Measurements from ENCODE around the gene RASD2.

RASD2 gene

GRCh38 chr22:35525687-35526332 lies 14.8 kb upstream of the RASD2 start:
- Histone ChIP-seq H3K27me3 (ENCODE audit: low read depth, low read length) (peaks cover 31% of the 10 kb centered on the region), H3K27ac (ENCODE audit: low read length) (no peak overlapping the region), H3K36me3 (replicated peaks; ENCODE audit: low read depth, low read length) (no peaks in the 10 kb centered on the region), H3K79me2 (ENCODE audit: low read length) (no peaks in the 10 kb centered on the region), H3K9me3 (ENCODE audit: insufficient read depth, low read length) (no peaks in the 10 kb centered on the region), H4K20me1 (ENCODE audit: insufficient read depth, low read length) (no peaks in the 10 kb centered on the region), H2AFZ (ENCODE audit: low read depth, low read length) (no peak overlapping the region), H3K4me2 (ENCODE audit: low read length) (no peak overlapping the region), H3K4me1 (ENCODE audit: low read length) (peaks cover 9% of the 10 kb centered on the region), H3K9ac (ENCODE audit: low read length) (no peak overlapping the region), H3K4me3 (ENCODE audit: low read length) (no peak overlapping the region)
- TF ChIP-seq EZH2phosphoT487 (IDR thresholded peaks at IDR 0.05; ENCODE audit: low read depth) (no peak), CTCF (IDR thresholded peaks at IDR 0.05; ENCODE audit: low read depth, low read length) (no peak)

DNA sequence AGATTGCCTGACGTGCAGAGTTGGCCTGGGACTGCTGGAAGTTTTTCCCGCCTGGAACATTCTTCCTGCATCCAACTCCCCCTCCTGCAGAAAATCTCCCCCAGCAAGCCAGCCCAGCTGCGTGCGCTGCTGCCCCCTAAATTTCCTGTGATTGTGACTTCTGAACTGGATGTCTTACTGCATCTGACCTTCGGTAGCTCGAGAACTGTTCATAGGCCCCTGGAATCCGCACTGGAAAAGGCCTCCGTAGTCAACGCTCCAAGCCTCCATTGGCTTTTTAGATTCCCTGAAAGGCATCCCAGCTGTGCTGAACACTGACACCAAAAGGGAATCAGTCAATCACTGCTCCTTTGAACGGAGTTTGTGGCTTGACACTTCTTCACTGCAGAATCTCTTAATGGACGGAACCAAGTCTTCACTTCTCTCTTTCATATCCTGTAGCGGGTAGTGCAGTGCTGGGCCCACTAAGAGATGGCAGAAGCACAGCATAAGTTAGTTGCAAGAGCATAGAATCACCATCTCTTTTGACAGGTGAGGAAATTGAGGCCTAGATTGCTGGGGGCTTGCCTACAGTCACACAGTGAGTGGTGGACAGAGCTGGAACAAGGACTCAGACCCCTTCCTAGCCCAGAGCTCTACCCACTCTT lies 14.2 kb upstream of the RASD2 start:
- TF ChIP-seq EZH2phosphoT487 (IDR thresholded peaks at IDR 0.05; ENCODE audit: low read depth), result no peak
- no peak for TF ChIP-seq CTCF (IDR thresholded peaks at IDR 0.05; ENCODE audit: low read depth, low read length)
- Histone ChIP-seq H3K9me3 (ENCODE audit: insufficient read depth, low read length) (no peaks in the 10 kb centered on the region), H3K79me2 (ENCODE audit: low read length) (no peaks in the 10 kb centered on the region), H3K9ac (ENCODE audit: low read length) (no peak overlapping the region), H3K36me3 (replicated peaks; ENCODE audit: low read depth, low read length) (no peaks in the 10 kb centered on the region), H4K20me1 (ENCODE audit: insufficient read depth, low read length) (no peaks in the 10 kb centered on the region), H3K4me1 (ENCODE audit: low read length) (peaks cover 9% of the 10 kb centered on the region), H3K27me3 (ENCODE audit: low read depth, low read length) (peaks cover 25% of the 10 kb centered on the region), H3K4me2 (ENCODE audit: low read length) (no peak overlapping the region), H2AFZ (ENCODE audit: low read depth, low read length) (no peak overlapping the region), H3K4me3 (ENCODE audit: low read length) (no peak overlapping the region), H3K27ac (ENCODE audit: low read length) (no peak overlapping the region)

- no peak overlapping the region for H3K4me2 ChIP-seq (ENCODE audit: low read length)
- no peaks in the 10 kb centered on the region for H3K9me3 ChIP-seq (ENCODE audit: insufficient read depth, low read length)
- no peaks in the 10 kb centered on the region for H3K36me3 ChIP-seq (replicated peaks; ENCODE audit: low read depth, low read length)
- H3K79me2 ChIP-seq (ENCODE audit: low read length), result no peaks in the 10 kb centered on the region
- no peak overlapping the region for H2AFZ ChIP-seq (ENCODE audit: low read depth, low read length)
- peaks cover 3% of the 10 kb centered on the region for H3K27me3 ChIP-seq (ENCODE audit: low read depth, low read length)
- no peak overlapping the region for H3K4me3 ChIP-seq (ENCODE audit: low read length)
- no peak overlapping the region for H3K27ac ChIP-seq (ENCODE audit: low read length)
- TF ChIP-seq CTCF (IDR thresholded peaks at IDR 0.05; ENCODE audit: low read depth, low read length), result no peak
- no peak for TF ChIP-seq EZH2phosphoT487 (IDR thresholded peaks at IDR 0.05; ENCODE audit: low read depth)
- H4K20me1 ChIP-seq (ENCODE audit: insufficient read depth, low read length), result no peaks in the 10 kb centered on the region
- H3K4me1 ChIP-seq (ENCODE audit: low read length), result peaks cover 2% of the 10 kb centered on the region; the same call in 1 of the 2 replicates
- no peak overlapping the region for H3K9ac ChIP-seq (ENCODE audit: low read length)
Measured at GRCh38 chr22:35528927-35529326, 11.7 kb upstream of the RASD2 start.

DNA sequence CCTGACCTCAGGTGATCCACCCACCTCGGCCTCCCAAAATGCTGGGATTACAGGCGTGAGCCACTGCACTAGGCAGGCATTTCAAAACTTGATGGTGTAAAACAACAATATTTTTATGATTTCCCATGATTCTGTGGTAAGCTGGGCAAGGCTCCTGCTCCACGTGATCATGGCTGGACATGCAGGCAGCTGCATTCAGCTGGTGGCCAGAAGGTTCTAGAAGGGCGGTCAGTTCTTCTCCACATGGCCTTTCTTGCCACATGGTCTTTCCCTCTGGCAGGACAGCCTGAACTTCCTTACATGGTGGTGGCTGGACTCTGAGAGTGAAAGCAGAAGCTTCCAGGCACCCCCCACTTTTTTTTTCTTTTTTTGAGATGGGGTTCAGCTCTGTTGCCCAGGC lies 9.9 kb upstream of the RASD2 start:
- Histone ChIP-seq H3K9ac (ENCODE audit: low read length) (no peak overlapping the region), H3K27me3 (ENCODE audit: low read depth, low read length) (peaks cover 14% of the 10 kb centered on the region), H3K27ac (ENCODE audit: low read length) (no peak overlapping the region), H3K36me3 (replicated peaks; ENCODE audit: low read depth, low read length) (no peaks in the 10 kb centered on the region), H3K9me3 (ENCODE audit: insufficient read depth, low read length) (no peaks in the 10 kb centered on the region), H3K79me2 (ENCODE audit: low read length) (no peaks in the 10 kb centered on the region), H4K20me1 (ENCODE audit: insufficient read depth, low read length) (no peaks in the 10 kb centered on the region), H3K4me1 (ENCODE audit: low read length) (no peaks in the 10 kb centered on the region), H3K4me3 (ENCODE audit: low read length) (no peak overlapping the region), H2AFZ (ENCODE audit: low read depth, low read length) (no peak overlapping the region), H3K4me2 (ENCODE audit: low read length) (no peak overlapping the region)
- TF ChIP-seq CTCF (IDR thresholded peaks at IDR 0.05; ENCODE audit: low read depth, low read length) (no peak), EZH2phosphoT487 (IDR thresholded peaks at IDR 0.05; ENCODE audit: low read depth) (no peak)

Data from OCI-LY3 (cell line).